ENCODE results near the gene CBLN3. TPM values are rescaled to one million over a fixed set of nuclear protein-coding genes. Genes with fewer than 3 reads are reported as not detected.

CBLN3 gene
- total RNA-seq, 1 donor from 2014 or later, result 0.51 TPM

DNA sequence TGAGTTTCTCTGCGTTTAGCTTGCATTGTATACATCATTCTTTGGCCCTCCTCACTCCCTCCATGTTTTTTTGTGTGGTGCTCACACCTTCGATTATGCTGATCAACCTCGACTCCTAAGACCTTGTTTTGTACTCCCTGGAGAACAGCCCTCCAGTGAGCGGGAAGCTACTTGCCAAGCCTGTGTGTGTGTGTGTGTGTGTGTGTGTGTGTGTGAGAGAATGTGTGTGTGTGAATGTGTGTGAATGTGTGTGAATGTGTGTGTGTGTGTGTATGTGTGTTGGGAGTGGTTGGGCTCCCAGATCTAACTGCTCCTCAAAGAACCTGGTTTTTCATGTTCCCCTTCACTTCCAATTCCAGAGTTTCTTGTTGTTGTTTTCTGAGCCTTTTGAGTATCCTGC is 24.7 kb downstream of the CBLN3 start:
- TF ChIP-seq, protein P1, sequence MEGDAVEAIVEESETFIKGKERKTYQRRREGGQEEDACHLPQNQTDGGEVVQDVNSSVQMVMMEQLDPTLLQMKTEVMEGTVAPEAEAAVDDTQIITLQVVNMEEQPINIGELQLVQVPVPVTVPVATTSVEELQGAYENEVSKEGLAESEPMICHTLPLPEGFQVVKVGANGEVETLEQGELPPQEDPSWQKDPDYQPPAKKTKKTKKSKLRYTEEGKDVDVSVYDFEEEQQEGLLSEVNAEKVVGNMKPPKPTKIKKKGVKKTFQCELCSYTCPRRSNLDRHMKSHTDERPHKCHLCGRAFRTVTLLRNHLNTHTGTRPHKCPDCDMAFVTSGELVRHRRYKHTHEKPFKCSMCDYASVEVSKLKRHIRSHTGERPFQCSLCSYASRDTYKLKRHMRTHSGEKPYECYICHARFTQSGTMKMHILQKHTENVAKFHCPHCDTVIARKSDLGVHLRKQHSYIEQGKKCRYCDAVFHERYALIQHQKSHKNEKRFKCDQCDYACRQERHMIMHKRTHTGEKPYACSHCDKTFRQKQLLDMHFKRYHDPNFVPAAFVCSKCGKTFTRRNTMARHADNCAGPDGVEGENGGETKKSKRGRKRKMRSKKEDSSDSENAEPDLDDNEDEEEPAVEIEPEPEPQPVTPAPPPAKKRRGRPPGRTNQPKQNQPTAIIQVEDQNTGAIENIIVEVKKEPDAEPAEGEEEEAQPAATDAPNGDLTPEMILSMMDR (IDR thresholded peaks at IDR 0.05; ENCODE audit: partially characterized antibody, unreplicated experiment), result no peak
- H3K27me3 Mint-ChIP-seq (ENCODE audit: unreplicated experiment), result peaks cover 5% of the 10 kb centered on the region
- H3K9me3 Mint-ChIP-seq (ENCODE audit: unreplicated experiment), result peaks cover 2% of the 10 kb centered on the region

DNA sequence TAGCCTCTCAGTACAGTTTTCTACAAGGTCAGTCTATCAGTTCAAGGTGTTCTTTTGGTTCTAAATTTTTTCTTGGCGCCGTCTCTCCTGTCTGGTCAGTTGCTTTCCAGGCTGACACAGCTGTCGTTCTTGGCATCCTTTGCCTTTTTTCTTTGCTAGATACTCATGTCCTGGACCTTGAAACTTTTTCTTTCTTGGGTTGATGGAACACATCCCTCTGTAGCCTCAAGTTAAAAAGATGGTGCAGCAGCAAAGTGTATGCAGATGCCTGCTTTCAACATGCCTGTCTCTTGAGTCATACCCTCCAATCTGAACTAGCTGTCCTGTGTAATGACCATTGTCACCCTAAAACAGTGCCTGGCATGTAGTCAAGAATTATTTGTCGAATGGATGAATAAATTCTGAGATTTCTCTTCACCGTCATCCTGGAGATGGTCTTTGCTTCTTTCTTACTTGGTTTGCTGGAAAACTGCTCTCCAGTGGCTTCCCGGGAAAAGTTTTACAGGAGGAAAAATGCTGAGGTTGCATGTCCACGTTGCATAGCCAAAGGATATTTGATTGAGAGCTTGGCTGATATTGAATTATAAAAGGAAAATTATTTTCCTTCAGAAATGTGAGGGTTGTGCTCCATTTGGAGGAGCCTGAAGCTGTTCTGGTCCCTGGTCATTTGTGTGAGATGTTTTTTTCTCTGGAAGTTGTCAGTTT is 26.0 kb downstream of the CBLN3 start:
- Mint-ChIP-seq H3K36me3 (ENCODE audit: unreplicated experiment) (no peaks in the 10 kb centered on the region), H3K4me1 (ENCODE audit: low read depth, unreplicated experiment) (peaks cover 44% of the 10 kb centered on the region), H3K27ac (ENCODE audit: unreplicated experiment) (no peak overlapping the region), H3K9me3 (ENCODE audit: unreplicated experiment) (peaks cover 2% of the 10 kb centered on the region), H3K4me3 (ENCODE audit: unreplicated experiment) (peak overlapping the region; percentile 65), H3K27me3 (ENCODE audit: unreplicated experiment) (peaks cover 5% of the 10 kb centered on the region)
- DNase-seq, result no peak
- TF ChIP-seq, protein P1 (IDR thresholded peaks at IDR 0.05; ENCODE audit: partially characterized antibody, unreplicated experiment), result no peak

More for the DNA sequence above, 24.7 kb downstream of the CBLN3 start:
- Mint-ChIP-seq H3K27ac (ENCODE audit: unreplicated experiment) (no peak overlapping the region), H3K4me3 (ENCODE audit: unreplicated experiment) (no peak overlapping the region), H3K4me1 (ENCODE audit: low read depth, unreplicated experiment) (peaks cover 44% of the 10 kb centered on the region), H3K36me3 (ENCODE audit: unreplicated experiment) (no peaks in the 10 kb centered on the region)
- DNase-seq, result no peak

DNA sequence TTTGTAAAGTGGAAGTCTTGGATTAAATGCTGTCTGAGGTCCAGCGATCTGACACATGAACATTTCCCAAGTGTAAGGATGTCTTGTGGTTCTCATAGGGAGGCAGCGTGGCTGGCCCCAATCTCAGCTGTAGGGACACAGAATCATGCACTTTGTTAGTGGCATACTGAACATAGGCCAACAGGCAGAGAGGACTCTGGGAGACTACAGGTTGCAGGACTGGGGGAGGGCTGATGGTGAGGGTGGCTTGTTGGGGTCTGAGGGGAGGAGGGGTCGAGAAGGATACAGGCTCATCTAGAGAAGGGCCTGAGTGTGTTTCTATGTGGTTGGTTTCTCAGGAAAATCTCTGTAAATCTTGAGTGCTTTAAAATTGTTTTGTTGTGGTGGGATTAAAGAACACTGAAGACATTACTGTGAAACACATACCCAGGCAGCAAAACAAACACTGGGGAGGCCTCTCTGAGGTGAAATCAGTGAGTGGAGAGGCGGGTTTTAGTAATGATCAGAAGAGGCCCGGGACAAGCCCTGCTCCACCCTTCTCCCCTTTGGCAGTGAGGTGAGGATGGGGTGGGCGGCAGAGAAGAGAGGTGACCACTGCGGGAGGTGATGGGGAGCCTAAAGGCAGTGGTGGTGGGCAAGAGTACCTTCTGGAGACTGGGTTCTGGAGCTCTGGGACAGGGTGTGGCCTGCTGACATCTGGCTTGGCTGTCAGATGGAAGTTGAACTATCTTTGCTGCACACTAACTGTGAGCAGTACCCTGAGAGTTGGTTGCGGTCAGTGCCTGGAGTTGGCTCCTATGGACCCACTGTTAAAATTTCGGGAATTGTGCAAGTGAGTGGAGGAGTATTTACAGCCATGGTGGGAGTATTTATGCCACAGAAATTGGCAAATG is 27.4 kb downstream of the CBLN3 start:
- Mint-ChIP-seq H3K27me3 (ENCODE audit: unreplicated experiment) (peaks cover 5% of the 10 kb centered on the region), H3K27ac (ENCODE audit: unreplicated experiment) (peak overlapping the region; percentile 22), H3K36me3 (ENCODE audit: unreplicated experiment) (no peaks in the 10 kb centered on the region), H3K4me3 (ENCODE audit: unreplicated experiment) (peak overlapping the region; percentile 75), H3K4me1 (ENCODE audit: low read depth, unreplicated experiment) (peaks cover 44% of the 10 kb centered on the region), H3K9me3 (ENCODE audit: unreplicated experiment) (peaks cover 2% of the 10 kb centered on the region)
- DNase-seq, result no peak
- TF ChIP-seq, protein P1 (IDR thresholded peaks at IDR 0.05; ENCODE audit: partially characterized antibody, unreplicated experiment), result no peak

DNA sequence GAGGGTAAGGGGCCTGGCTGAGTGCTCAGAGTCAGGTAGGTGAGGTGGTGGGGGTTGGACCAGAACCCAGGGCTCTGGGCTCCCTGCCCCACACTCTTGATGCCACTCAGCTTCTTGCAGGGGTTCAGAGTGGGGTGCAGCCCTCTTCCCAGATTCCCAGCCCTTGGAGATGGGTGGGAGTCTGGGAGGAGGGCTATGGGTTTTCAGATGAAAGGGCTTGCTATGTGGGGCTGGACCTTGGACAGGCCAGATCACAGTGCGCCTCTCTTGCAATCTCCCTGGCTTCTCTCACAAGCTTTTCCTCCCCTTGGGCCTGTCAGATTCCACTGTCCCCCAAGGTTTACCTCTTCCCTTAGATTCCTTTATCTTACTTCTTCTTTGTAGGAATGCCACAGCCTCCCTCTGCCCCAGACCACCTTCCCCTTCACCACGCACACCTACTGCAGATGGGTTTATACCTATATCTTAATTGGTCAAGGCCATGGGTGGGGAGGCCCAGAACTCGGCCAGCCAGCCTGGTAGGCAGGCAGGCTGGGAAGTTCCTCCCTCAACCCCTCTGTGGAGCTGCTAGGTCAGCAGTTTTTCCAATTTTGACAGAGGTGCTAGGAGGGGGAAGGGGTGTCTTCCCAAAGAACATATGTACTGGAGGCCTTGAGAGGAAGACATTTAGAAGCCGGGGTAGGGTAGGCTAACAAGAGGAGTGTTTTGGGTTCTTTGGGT is 29.3 kb downstream of the CBLN3 start:
- Mint-ChIP-seq H3K36me3 (ENCODE audit: unreplicated experiment) (no peaks in the 10 kb centered on the region), H3K27me3 (ENCODE audit: unreplicated experiment) (peaks cover 4% of the 10 kb centered on the region), H3K9me3 (ENCODE audit: unreplicated experiment) (peaks cover 2% of the 10 kb centered on the region), H3K4me3 (ENCODE audit: unreplicated experiment) (peak overlapping the region; percentile 95), H3K27ac (ENCODE audit: unreplicated experiment) (peak overlapping the region; percentile 83), H3K4me1 (ENCODE audit: low read depth, unreplicated experiment) (peaks cover 39% of the 10 kb centered on the region)
- DNase-seq, result no peak
- TF ChIP-seq, protein P1 (IDR thresholded peaks at IDR 0.05; ENCODE audit: partially characterized antibody, unreplicated experiment), result no peak

Measured in glutamatergic neuron (in vitro differentiated cells).